KOPT-K1 (cell line): ENCODE data around the gene UTP3.

Experiments
- H3K27ac ChIP-seq: fragments of 200-600 bp; sonication (generic); 2 replicates; pipeline ENCODE4 v1.5.1; 2016; ENCODE audit warnings: antibody characterized with exemption, mild to moderate bottlenecking, low read depth, low read length; ENCODE audit not compliant: poor library complexity, severe bottlenecking
- H3K36me3 ChIP-seq: fragments of 200-600 bp; sonication (generic); 2 replicates; pipeline ENCODE4 v1.5.1; 2017; ENCODE audit warnings: antibody characterized with exemption, mild to moderate bottlenecking, low read length, moderate library complexity; ENCODE audit not compliant: insufficient read depth
- H3K9me3 ChIP-seq: fragments of 200-600 bp; sonication (generic); 2 replicates; pipeline ENCODE4 v1.5.1; 2017; ENCODE audit warnings: antibody characterized with exemption, low read length, mild to moderate bottlenecking; ENCODE audit not compliant: insufficient read depth, poor library complexity, severe bottlenecking

The UTP3 gene

GRCh38 chr4:70704215-70704930, 16.0 kb downstream of the UTP3 start:
- Histone ChIP-seq H3K27ac (peak overlapping the region; percentile 95), H3K36me3 (no peaks in the 10 kb centered on the region), H3K9me3 (no peaks in the 10 kb centered on the region)

- Histone ChIP-seq H3K9me3 (no peaks in the 10 kb centered on the region), H3K36me3 (no peaks in the 10 kb centered on the region), H3K27ac (peak overlapping the region; percentile 95)
These were observed 16.5 kb downstream of the UTP3 start for GRCh38 chr4:70704931-70705182.

- Histone ChIP-seq H3K9me3 (no peaks in the 10 kb centered on the region), H3K36me3 (no peaks in the 10 kb centered on the region), H3K27ac (peak overlapping the region; percentile 95)
These were observed 17.1 kb downstream of the UTP3 start for GRCh38 chr4:70705183-70706043.

GRCh38 chr4:70706044-70706461, 17.7 kb downstream of the UTP3 start:
- H3K27ac ChIP-seq: peak overlapping the region; percentile 95
- no peaks in the 10 kb centered on the region for H3K36me3 ChIP-seq
- no peaks in the 10 kb centered on the region for H3K9me3 ChIP-seq

GRCh38 chr4:70706516-70706915, 18.2 kb downstream of the UTP3 start:
- no peaks in the 10 kb centered on the region for H3K36me3 ChIP-seq
- peak overlapping the region; percentile 95 for H3K27ac ChIP-seq
- H3K9me3 ChIP-seq: no peaks in the 10 kb centered on the region

GRCh38 chr4:70709611-70710205, 21.4 kb downstream of the UTP3 start:
- no peaks in the 10 kb centered on the region for H3K9me3 ChIP-seq
- H3K36me3 ChIP-seq: no peaks in the 10 kb centered on the region
- peak overlapping the region; percentile 61 for H3K27ac ChIP-seq

- H3K36me3 ChIP-seq: no peaks in the 10 kb centered on the region
- H3K27ac ChIP-seq: peak overlapping the region; percentile 62
- H3K9me3 ChIP-seq: no peaks in the 10 kb centered on the region
These were observed 23.3 kb downstream of the UTP3 start for GRCh38 chr4:70711599-70711998.

GRCh38 chr4:70712150-70712549, 23.8 kb downstream of the UTP3 start:
- Histone ChIP-seq H3K27ac (peak overlapping the region; percentile 62), H3K36me3 (no peaks in the 10 kb centered on the region), H3K9me3 (no peaks in the 10 kb centered on the region)

GRCh38 chr4:70712604-70713452, 24.5 kb downstream of the UTP3 start:
- Histone ChIP-seq H3K9me3 (no peaks in the 10 kb centered on the region), H3K27ac (peak overlapping the region; percentile 62), H3K36me3 (no peaks in the 10 kb centered on the region)

GRCh38 chr4:70713453-70714078, 25.2 kb downstream of the UTP3 start:
- H3K36me3 ChIP-seq: no peaks in the 10 kb centered on the region
- H3K27ac ChIP-seq: peak overlapping the region; percentile 62

GRCh38 chr4:70714079-70714887, 26.0 kb downstream of the UTP3 start:
- peak overlapping the region; percentile 62 for H3K27ac ChIP-seq
- no peaks in the 10 kb centered on the region for H3K9me3 ChIP-seq
- H3K36me3 ChIP-seq: no peaks in the 10 kb centered on the region

More at GRCh38 chr4:70713453-70714078, 25.2 kb downstream of the UTP3 start:
- H3K9me3 ChIP-seq: no peaks in the 10 kb centered on the region

GRCh38 chr4:70715097-70715496, 26.8 kb downstream of the UTP3 start:
- Histone ChIP-seq H3K9me3 (no peaks in the 10 kb centered on the region), H3K27ac (no peak overlapping the region), H3K36me3 (no peaks in the 10 kb centered on the region)

GRCh38 chr4:70718811-70719604, 30.7 kb downstream of the UTP3 start:
- no peaks in the 10 kb centered on the region for H3K36me3 ChIP-seq
- H3K27ac ChIP-seq: no peak overlapping the region
- no peaks in the 10 kb centered on the region for H3K9me3 ChIP-seq
